ENCODE results near the gene FADD.

FADD gene, protein sequence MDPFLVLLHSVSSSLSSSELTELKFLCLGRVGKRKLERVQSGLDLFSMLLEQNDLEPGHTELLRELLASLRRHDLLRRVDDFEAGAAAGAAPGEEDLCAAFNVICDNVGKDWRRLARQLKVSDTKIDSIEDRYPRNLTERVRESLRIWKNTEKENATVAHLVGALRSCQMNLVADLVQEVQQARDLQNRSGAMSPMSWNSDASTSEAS

GRCh38 chr11:70202920-70203750, at the start of gene FADD:
Gene FADD (plus strand): TSS chr11:70203296. CDS start chr11:70203460, 164 bp downstream.
- peak within 1 kb of the TSS; percentile 99 for H3K4me3 ChIP-seq (ENCODE audit: insufficient read depth, low read length, poor library complexity, severe bottlenecking)
- H3K9me3 ChIP-seq (ENCODE audit: insufficient read depth, low read length) = no peaks in the 10 kb centered on the region
- H3K9me2 ChIP-seq (replicated peaks; ENCODE audit: insufficient read depth, low read length) = no peaks in the 10 kb centered on the region
- H3K4me2 ChIP-seq (ENCODE audit: low read depth, low read length, poor library complexity, severe bottlenecking) = peak within 1 kb of the TSS; percentile 71
- peaks cover 2% of the 10 kb centered on the region; the same call in 1 of the 2 replicates for H3K36me3 ChIP-seq (ENCODE audit: low read length)
- no peak for TF ChIP-seq CTCF (IDR thresholded peaks at IDR 0.05; ENCODE audit: insufficient read depth, low read length, poor library complexity, severe bottlenecking)
- no peak for TF ChIP-seq EZH2phosphoT487 (conservative IDR thresholded peaks at IDR 0.05; ENCODE audit: low read length)
- no peaks in the 10 kb centered on the region for H3K27me3 ChIP-seq (ENCODE audit: low read length)
- H3F3A ChIP-seq (ENCODE audit: insufficient read depth) = no peaks in the 10 kb centered on the region
- peaks cover 34% of the 10 kb centered on the region for H3K79me2 ChIP-seq (ENCODE audit: insufficient read depth, low read length)
- H4K20me1 ChIP-seq (ENCODE audit: low read depth, low read length) = peaks cover 11% of the 10 kb centered on the region; the same call in 1 of the 2 replicates
- H2AFZ ChIP-seq (ENCODE audit: low read depth, low read length, severe bottlenecking) = peak within 1 kb of the TSS; percentile 59
- H3K27ac ChIP-seq (ENCODE audit: low read depth, low read length) = peak within 1 kb of the TSS; percentile 71
- peak within 1 kb of the TSS; percentile 98 for H3K9ac ChIP-seq (ENCODE audit: low read length)

DNA sequence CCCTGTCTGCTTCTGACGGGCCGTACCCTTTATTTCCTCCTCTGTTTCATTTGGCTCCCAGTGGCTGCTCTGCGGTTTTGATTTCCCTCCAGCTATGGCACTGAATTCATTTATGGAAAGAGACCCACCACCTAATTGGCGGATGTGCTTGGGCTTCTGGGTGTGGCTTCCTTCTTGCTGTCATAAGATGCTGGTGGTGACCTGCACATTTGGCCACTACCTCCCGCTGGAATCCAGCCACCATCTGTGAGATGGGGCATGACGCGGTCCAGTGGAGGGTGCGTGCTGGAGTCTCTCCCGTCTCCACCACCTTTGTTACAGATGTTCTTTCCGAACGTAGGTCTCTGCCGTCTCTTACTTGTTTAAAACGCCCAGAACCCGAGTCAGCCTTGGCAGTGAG, 47.7 kb upstream of the FADD start:
- Histone ChIP-seq H2AFZ (ENCODE audit: low read depth, low read length, severe bottlenecking) (no peak overlapping the region), H3K36me3 (ENCODE audit: low read length) (no peaks in the 10 kb centered on the region), H4K20me1 (ENCODE audit: low read depth, low read length) (no peaks in the 10 kb centered on the region), H3K9ac (ENCODE audit: low read length) (no peak overlapping the region), H3K79me2 (ENCODE audit: insufficient read depth, low read length) (no peaks in the 10 kb centered on the region), H3K4me2 (ENCODE audit: low read depth, low read length, poor library complexity, severe bottlenecking) (no peak overlapping the region), H3K9me3 (ENCODE audit: insufficient read depth, low read length) (no peaks in the 10 kb centered on the region), H3K4me3 (ENCODE audit: insufficient read depth, low read length, poor library complexity, severe bottlenecking) (no peak overlapping the region), H3K9me2 (replicated peaks; ENCODE audit: insufficient read depth, low read length) (no peaks in the 10 kb centered on the region), H3K27ac (ENCODE audit: low read depth, low read length) (no peak overlapping the region), H3F3A (ENCODE audit: insufficient read depth) (no peaks in the 10 kb centered on the region), H3K27me3 (ENCODE audit: low read length) (no peaks in the 10 kb centered on the region)
- TF ChIP-seq EZH2phosphoT487 (conservative IDR thresholded peaks at IDR 0.05; ENCODE audit: low read length) (no peak), CTCF (IDR thresholded peaks at IDR 0.05; ENCODE audit: insufficient read depth, low read length, poor library complexity, severe bottlenecking) (no peak)

- Histone ChIP-seq H3F3A (ENCODE audit: insufficient read depth) (no peaks in the 10 kb centered on the region), H3K9me3 (ENCODE audit: insufficient read depth, low read length) (no peaks in the 10 kb centered on the region), H2AFZ (ENCODE audit: low read depth, low read length, severe bottlenecking) (no peak overlapping the region), H3K27me3 (ENCODE audit: low read length) (no peaks in the 10 kb centered on the region), H3K4me2 (ENCODE audit: low read depth, low read length, poor library complexity, severe bottlenecking) (no peak overlapping the region), H4K20me1 (ENCODE audit: low read depth, low read length) (no peaks in the 10 kb centered on the region), H3K36me3 (ENCODE audit: low read length) (no peaks in the 10 kb centered on the region), H3K4me3 (ENCODE audit: insufficient read depth, low read length, poor library complexity, severe bottlenecking) (no peak overlapping the region), H3K27ac (ENCODE audit: low read depth, low read length) (no peak overlapping the region), H3K9ac (ENCODE audit: low read length) (no peak overlapping the region), H3K79me2 (ENCODE audit: insufficient read depth, low read length) (no peaks in the 10 kb centered on the region), H3K9me2 (replicated peaks; ENCODE audit: insufficient read depth, low read length) (no peaks in the 10 kb centered on the region)
- TF ChIP-seq CTCF (IDR thresholded peaks at IDR 0.05; ENCODE audit: insufficient read depth, low read length, poor library complexity, severe bottlenecking) (no peak), EZH2phosphoT487 (conservative IDR thresholded peaks at IDR 0.05; ENCODE audit: low read length) (no peak)
Measured at GRCh38 chr11:70156291-70157037, 46.6 kb upstream of the FADD start.
